ENCODE measurements around the gene PLA2G5.
A peak's percentile ranks its signal among the peaks of the same experiment; 100 is the strongest.

Gene PLA2G5

DNA sequence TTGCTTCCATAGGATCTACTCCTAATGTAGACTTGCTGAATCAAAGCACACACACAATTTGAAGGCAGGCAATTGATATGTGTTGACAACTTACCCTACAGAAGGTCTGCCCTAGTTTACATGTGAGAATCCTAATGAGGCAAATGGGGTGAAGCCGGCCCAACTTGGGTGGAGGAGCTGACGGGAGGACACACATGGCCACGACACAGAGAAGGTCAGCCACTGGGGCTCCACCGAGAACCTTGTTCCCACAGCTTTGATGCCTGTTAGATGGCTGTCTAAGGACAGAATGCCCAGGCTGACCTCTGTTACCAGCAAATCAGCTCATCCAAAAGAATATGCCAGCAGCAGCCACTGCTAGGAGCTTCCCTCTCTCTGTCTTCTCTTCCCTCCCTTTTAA is 50.8 kb downstream of the PLA2G5 start:
- Histone ChIP-seq H3K36me3 (no peaks in the 10 kb centered on the region), H3K4me1 (peaks cover 0 to 2% (median 0%) of the 10 kb centered on the region in 4 donors), H3K9me3 (no peaks in the 10 kb centered on the region), H3K4me3 (no peak overlapping the region), H3K27ac (no peak overlapping the region), H3K27me3 (peaks cover 0 to 23% of the 10 kb centered on the region in 2 donors)
- TF ChIP-seq, protein P1, sequence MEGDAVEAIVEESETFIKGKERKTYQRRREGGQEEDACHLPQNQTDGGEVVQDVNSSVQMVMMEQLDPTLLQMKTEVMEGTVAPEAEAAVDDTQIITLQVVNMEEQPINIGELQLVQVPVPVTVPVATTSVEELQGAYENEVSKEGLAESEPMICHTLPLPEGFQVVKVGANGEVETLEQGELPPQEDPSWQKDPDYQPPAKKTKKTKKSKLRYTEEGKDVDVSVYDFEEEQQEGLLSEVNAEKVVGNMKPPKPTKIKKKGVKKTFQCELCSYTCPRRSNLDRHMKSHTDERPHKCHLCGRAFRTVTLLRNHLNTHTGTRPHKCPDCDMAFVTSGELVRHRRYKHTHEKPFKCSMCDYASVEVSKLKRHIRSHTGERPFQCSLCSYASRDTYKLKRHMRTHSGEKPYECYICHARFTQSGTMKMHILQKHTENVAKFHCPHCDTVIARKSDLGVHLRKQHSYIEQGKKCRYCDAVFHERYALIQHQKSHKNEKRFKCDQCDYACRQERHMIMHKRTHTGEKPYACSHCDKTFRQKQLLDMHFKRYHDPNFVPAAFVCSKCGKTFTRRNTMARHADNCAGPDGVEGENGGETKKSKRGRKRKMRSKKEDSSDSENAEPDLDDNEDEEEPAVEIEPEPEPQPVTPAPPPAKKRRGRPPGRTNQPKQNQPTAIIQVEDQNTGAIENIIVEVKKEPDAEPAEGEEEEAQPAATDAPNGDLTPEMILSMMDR (IDR thresholded peaks at IDR 0.05): no peak
- intact Hi-C loops (cut with DNase I; ENCODE audit: low total_unique reads): no loop called here
- DNase-seq: no peak

DNA sequence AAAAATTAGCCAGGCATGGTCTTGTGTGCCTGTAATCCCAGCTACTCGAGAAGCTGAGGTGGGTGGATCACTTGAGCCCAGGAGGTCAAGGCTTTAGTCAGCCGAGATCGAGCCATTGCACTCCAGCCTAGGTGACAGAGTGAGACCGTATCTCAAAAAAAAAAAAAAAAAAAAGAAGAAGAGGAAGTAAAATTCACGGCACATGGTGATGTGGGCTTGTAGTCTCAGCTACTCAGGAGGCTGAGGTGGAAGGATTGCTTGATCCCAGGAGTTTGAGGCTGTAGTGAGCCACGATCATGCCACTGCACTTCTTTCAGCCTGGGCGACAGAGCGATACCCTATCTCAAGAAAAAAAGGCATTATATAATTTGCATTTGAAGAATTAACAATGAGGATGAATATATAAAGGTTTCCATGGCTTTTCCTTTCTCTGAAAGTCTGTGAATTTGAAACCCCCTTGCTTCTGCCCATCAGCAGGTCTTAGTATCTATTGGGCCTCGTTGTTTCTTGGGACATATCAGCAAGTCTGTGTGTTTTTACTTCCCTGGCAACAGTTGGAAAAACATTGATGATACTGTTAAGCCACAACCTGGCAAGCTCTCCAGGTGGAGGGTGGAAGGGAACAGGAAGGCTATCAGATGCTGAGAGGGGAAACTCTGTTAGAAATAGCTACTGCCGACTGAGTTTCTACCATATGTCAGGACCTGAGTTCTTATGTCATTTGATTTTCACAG is 53.9 kb downstream of the PLA2G5 start:
- peaks cover 0 to 2% (median 0%) of the 10 kb centered on the region in 4 donors for H3K4me1 ChIP-seq
- no peak for DNase-seq
- peaks cover 0 to 21% of the 10 kb centered on the region in 2 donors for H3K27me3 ChIP-seq
- no peak overlapping the region for H3K4me3 ChIP-seq
- H3K36me3 ChIP-seq: no peaks in the 10 kb centered on the region
- H3K9me3 ChIP-seq: no peaks in the 10 kb centered on the region
- no peak overlapping the region for H3K27ac ChIP-seq
- intact Hi-C loops (cut with DNase I; ENCODE audit: low total_unique reads): no loop called here
- TF ChIP-seq, protein P1 (IDR thresholded peaks at IDR 0.05): no peak

DNA sequence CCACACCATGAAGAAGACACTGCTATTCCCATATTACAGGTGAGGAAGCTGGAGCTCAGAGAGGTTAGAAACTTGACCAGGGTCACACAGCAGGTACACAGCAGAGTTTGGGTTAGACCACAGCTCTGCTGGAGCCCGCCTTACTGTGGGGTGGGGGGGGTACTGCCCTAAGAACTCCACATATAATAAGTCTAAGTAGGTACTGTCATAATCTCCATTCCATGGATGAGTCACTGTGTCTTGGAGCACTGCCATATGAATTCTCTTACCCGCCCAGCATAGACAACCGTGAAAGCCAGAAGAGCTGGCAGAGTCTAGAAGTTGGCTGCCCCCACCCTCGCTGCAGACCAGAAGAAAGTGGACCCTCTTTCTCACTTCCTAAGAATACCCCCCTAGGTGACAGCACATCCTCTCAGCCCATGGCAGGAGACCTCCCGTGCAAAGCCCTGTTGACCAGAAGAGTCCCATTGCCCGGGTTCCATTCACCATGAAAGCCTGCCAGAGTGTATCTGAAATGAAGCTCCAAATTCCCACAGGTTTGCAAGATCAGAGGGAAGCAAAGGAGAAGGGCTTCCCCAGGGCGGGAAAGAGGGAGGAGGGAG is 54.6 kb downstream of the PLA2G5 start:
- Histone ChIP-seq H3K9me3 (no peaks in the 10 kb centered on the region), H3K4me3 (no peak overlapping the region), H3K27ac (no peak overlapping the region), H3K4me1 (peaks cover 0 to 2% (median 0%) of the 10 kb centered on the region in 4 donors), H3K36me3 (no peaks in the 10 kb centered on the region), H3K27me3 (peaks cover 0 to 18% of the 10 kb centered on the region in 2 donors)
- intact Hi-C loops (cut with DNase I; ENCODE audit: low total_unique reads): no loop called here
- DNase-seq: peak in 1 of 2 donors; percentile 35
- TF ChIP-seq, protein P1 (IDR thresholded peaks at IDR 0.05): no peak

DNA sequence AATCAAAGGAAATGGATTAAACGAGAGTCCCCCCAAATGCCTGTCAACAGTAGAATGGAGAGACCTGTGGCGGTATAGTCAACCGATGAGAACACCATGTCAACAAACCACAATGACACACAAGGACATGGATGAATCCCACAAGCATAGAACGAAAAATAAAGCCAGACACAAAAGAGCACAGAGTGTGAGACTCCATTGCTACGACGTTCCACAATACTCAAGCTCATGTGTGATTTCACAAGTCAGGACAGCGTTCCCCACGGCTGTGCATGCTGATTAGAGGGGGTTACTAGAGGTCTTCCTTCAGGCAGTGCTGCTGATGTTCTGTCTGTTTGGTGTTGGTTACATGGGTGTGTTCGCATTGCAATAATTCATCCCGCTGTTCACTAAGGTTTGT is 55.1 kb downstream of the PLA2G5 start:
- Histone ChIP-seq H3K9me3 (no peaks in the 10 kb centered on the region), H3K27ac (no peak overlapping the region), H3K4me1 (peaks cover 0 to 2% (median 0%) of the 10 kb centered on the region in 4 donors)

DNA sequence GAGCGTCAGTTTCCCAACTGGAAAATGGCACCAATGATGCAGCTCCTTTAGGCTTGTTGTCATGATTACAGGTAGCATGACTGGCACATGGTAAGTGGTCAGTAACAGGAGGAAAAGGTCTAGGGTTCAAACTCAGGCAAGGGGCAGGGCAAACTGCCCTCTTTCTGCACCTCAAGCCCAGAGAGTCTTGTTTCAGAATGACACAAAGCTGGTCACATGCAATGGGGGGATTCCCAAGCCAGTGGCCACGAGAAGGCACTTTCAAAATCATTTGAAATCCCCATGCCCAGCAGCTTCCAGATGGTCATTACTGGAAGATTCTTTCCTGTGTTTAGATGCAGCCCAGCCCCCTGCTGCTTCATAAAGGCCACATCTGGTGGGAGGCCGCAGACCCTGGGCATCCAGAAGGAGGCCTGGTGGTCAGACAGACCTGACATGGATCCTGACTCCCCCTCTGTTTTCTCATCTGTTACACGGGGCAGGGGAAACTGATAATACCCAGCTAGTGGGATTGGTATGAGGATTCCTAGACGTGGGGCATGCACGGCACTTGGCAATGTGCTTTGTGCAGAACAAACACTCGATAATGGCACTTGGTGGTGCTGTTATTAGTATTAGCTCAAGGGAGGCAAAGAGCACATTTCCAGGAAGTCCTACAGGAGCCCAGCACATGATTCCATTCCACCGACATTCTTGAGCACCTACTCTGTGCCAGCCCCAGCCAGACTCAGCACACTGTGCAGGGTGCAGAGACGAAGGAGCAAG is 56.2 kb downstream of the PLA2G5 start:
- TF ChIP-seq, protein P1 (IDR thresholded peaks at IDR 0.05): no peak
- H3K9me3 ChIP-seq: no peaks in the 10 kb centered on the region
- DNase-seq: no peak
- intact Hi-C loops (cut with DNase I; ENCODE audit: low total_unique reads): no loop called here
- peaks cover 0 to 16% of the 10 kb centered on the region in 2 donors for H3K27me3 ChIP-seq
- no peaks in the 10 kb centered on the region for H3K36me3 ChIP-seq
- H3K4me3 ChIP-seq: no peak overlapping the region
- H3K4me1 ChIP-seq: peaks cover 0 to 2% (median 0%) of the 10 kb centered on the region in 4 donors
- H3K27ac ChIP-seq: no peak overlapping the region

More for the DNA sequence above, 55.1 kb downstream of the PLA2G5 start:
- Histone ChIP-seq H3K36me3 (no peaks in the 10 kb centered on the region), H3K4me3 (no peak overlapping the region), H3K27me3 (peaks cover 0 to 18% of the 10 kb centered on the region in 2 donors)
- TF ChIP-seq, protein P1 (IDR thresholded peaks at IDR 0.05): no peak
- DNase-seq: no peak
- intact Hi-C loops (cut with DNase I; ENCODE audit: low total_unique reads): no loop called here
